GM13976 (cell line): ENCODE data around the gene MASTL.

ENCODE experiments used
- DNase-seq: peaks from one replicate; pipeline ENCODE4 v3.0.0; 2012; ENCODE audit warnings: low spot score
- in situ Hi-C: fragments of 300-500 bp; cut with MboI; formaldehyde crosslinking; loops from one replicate; pipeline ENCODE4 v1.12.0; 2022; ENCODE audit warnings: low sequenced_read_pairs, mixed read lengths, inconsistent platforms; ENCODE audit not compliant: unreplicated experiment
- TF ChIP-seq, protein P1 (sequence below): IDR thresholded peaks from 2 replicates; pipeline ENCODE4 v1.5.1; 2012; ENCODE audit warnings: borderline replicate concordance, mild to moderate bottlenecking; ENCODE audit not compliant: insufficient read depth; ENCODE audit errors: extremely low read depth, missing control alignments, control extremely low read depth

MASTL gene

DNA sequence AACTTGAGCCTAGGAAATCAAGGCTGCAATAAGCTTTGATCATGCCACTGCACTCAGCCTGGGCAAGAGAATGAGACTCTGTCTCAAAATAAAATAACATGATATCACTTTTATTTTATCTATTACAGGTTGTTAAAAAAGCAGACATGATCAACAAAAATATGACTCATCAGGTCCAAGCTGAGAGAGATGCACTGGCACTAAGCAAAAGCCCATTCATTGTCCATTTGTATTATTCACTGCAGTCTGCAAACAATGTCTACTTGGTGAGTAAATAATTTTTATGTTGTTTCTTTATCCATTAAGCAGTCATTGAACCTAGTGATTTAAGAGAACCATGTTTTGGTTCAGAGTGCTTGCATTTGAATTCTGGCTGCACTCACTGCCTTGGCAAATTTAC lies 3.3 kb downstream of the MASTL start:
- TF ChIP-seq, protein P1, sequence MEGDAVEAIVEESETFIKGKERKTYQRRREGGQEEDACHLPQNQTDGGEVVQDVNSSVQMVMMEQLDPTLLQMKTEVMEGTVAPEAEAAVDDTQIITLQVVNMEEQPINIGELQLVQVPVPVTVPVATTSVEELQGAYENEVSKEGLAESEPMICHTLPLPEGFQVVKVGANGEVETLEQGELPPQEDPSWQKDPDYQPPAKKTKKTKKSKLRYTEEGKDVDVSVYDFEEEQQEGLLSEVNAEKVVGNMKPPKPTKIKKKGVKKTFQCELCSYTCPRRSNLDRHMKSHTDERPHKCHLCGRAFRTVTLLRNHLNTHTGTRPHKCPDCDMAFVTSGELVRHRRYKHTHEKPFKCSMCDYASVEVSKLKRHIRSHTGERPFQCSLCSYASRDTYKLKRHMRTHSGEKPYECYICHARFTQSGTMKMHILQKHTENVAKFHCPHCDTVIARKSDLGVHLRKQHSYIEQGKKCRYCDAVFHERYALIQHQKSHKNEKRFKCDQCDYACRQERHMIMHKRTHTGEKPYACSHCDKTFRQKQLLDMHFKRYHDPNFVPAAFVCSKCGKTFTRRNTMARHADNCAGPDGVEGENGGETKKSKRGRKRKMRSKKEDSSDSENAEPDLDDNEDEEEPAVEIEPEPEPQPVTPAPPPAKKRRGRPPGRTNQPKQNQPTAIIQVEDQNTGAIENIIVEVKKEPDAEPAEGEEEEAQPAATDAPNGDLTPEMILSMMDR: no peak
- in situ Hi-C loops: no loop called here
- no peak for DNase-seq

DNA sequence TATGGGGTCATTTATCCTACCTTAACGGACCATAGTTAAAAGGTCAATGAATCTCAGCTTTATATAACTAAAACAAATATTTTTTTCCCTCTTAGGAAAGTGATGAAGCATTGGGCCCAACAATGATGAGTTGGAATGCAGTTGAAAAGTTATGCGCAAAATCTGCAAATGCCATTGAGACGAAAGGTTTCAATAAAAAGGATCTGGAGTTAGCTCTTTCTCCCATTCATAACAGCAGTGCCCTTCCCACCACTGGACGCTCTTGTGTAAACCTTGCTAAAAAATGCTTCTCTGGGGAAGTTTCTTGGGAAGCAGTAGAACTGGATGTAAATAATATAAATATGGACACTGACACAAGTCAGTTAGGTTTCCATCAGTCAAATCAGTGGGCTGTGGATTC lies 14.7 kb downstream of the MASTL start:
- in situ Hi-C loops: no loop called here
- no peak for DNase-seq
- TF ChIP-seq, protein P1: no peak

DNA sequence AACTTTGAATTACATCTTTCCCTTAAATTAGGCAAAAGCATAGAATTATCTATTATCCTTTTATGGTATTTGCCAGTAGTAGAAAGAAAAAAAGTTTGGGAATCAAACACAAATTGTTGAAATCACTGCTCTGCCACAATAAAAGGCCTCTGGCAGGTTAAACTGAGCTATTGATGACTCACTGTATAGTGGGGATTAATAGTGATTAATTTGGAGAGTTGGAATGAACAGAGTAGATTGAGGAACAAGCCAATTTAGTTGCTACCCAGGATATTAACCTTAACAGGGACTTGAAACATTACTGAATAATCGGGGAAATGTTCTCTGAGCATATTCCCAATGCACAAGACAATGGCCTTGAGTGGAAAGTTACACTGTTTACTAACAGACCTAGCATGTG lies 33.1 kb downstream of the MASTL start:
- in situ Hi-C loops: no loop called here
- no peak for DNase-seq
- TF ChIP-seq, protein P1: no peak

DNA sequence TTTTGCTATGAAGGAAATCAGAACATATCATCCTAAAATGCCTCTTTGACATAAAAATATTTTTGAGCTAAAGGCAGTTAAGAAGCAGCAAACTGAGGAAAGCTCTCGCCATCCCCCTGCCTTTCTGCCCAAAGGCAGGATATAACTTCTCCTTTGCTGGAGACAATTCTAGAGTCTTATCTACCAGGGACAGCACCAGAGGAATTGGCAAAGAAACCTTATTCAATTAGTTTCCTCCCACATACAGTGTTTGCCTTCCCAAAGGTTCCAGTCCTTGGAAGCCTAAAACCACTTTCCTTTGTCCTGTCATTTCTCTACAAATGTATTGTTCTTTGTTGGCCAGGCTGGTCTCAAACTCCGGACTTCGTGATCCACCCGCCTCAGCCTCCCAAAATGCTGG lies 33.7 kb downstream of the MASTL start:
- in situ Hi-C loops: no loop called here
- TF ChIP-seq, protein P1: no peak
- DNase-seq: no peak

DNA sequence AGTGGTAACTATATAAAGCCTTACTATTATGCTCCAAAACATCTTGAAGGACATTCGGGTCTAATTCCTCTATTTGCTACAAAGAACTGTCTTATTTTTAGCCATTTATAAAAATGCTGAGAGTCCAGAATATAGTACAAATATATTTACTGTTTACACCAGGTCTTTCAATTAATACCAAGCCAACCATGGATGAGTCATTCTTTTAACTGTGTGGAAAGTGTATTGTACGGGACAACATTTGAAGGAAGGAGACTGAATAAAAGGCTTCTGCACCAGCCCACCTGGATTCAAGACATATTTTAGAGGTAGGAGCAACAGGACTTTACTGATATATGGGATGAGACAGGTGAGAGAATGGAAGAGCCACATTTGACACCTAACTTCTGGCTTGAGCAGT lies 35.4 kb downstream of the MASTL start:
- in situ Hi-C loops: no loop called here
- no peak for DNase-seq

DNA sequence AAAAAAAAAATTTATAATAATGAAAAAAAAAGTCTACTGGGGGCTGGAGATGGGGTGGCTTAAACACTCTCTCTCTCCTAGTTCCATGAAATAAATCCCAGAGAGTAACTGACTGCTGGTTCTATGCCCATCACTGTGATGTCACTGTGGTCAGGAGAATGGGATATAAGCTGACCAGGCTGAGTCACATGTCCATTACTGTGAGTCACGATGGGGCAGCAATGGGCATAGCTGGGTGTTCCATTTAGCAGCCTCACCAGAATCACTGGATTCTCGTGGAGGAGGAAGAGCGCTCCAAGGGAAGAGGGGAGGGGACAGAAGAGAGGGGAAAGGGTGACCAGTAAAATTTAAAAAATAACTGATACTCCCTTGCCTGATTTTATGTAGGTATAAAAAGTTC lies 37.1 kb downstream of the MASTL start:
- in situ Hi-C loops: no loop called here
- TF ChIP-seq, protein P1: no peak

More for the DNA sequence above, 35.4 kb downstream of the MASTL start:
- TF ChIP-seq, protein P1: no peak

More for the DNA sequence above, 37.1 kb downstream of the MASTL start:
- DNase-seq: no peak
